SK-N-SH treated with all-trans-retinoic acid at 6 μM for 48 hours (cell line): ENCODE results near the gene RNASE11.

Experiments
- ARNTL ChIP-seq: fragments of 450-650 bp; formaldehyde crosslinking; IDR thresholded peaks from 2 replicates; pipeline ENCODE4 v1.5.0; 2020; ENCODE audit warnings: low read depth, mild to moderate bottlenecking, moderate library complexity, borderline replicate concordance
- CREB5 ChIP-seq: fragments of 250-450 bp; sonication (Bioruptor Pico); IDR thresholded peaks from 2 replicates; pipeline ENCODE4 v1.5.1; 2020; ENCODE audit warnings: low read depth, mild to moderate bottlenecking, moderate library complexity
- CSDC2 ChIP-seq: fragments of 250-450 bp; sonication (Bioruptor Pico); IDR thresholded peaks from 2 replicates; pipeline ENCODE4 v1.5.0; 2020; ENCODE audit warnings: mild to moderate bottlenecking, moderate library complexity
- ISL1 ChIP-seq: fragments of 250-450 bp; sonication (Bioruptor Pico); IDR thresholded peaks from 2 replicates; pipeline ENCODE4 v2.1.2; 2022; ENCODE audit warnings: mild to moderate bottlenecking, moderate library complexity
- OSR1 ChIP-seq: fragments of 250-450 bp; sonication (Bioruptor Pico); IDR thresholded peaks from 2 replicates; pipeline ENCODE4 v1.8.0; 2022; ENCODE audit warnings: moderate library complexity, mild to moderate bottlenecking, inconsistent platforms
- PATZ1 ChIP-seq: fragments of 250-450 bp; sonication (Bioruptor Pico); IDR thresholded peaks from 2 replicates; pipeline ENCODE4 v1.8.0; 2020; ENCODE audit warnings: mild to moderate bottlenecking, moderate library complexity, borderline replicate concordance
- POU6F1 ChIP-seq: fragments of 250-450 bp; sonication (Bioruptor Pico); IDR thresholded peaks from 2 replicates; pipeline ENCODE4 v1.8.0; 2021; ENCODE audit warnings: low read depth, mild to moderate bottlenecking, moderate library complexity, borderline replicate concordance
- SNAI2 ChIP-seq: fragments of 250-450 bp; sonication (Bioruptor Pico); IDR thresholded peaks from 2 replicates; pipeline ENCODE4 v1.5.0; 2020; ENCODE audit warnings: mild to moderate bottlenecking, moderate library complexity
- ZC3H10 ChIP-seq: fragments of 250-450 bp; sonication (Bioruptor Pico); IDR thresholded peaks from 2 replicates; pipeline ENCODE4 v1.5.1; 2021; ENCODE audit warnings: mild to moderate bottlenecking, moderate library complexity
- ZFP30 ChIP-seq: fragments of 450-650 bp; formaldehyde crosslinking; IDR thresholded peaks from 2 replicates; pipeline ENCODE4 v1.5.0; 2022; ENCODE audit warnings: mild to moderate bottlenecking, moderate library complexity
- ZNF70 ChIP-seq: fragments of 450-650 bp; formaldehyde crosslinking; IDR thresholded peaks from 2 replicates; pipeline ENCODE4 v1.5.0; 2020; ENCODE audit warnings: mild to moderate bottlenecking, moderate library complexity

- TF ChIP-seq ZC3H10 (CRISPR knock-in tag) (no peak), PATZ1 (CRISPR knock-in tag) (no peak), ZNF70 (CRISPR knock-in tag) (no peak), ZFP30 (CRISPR knock-in tag) (no peak), ISL1 (CRISPR knock-in tag) (no peak), CREB5 (no peak), OSR1 (CRISPR knock-in tag) (no peak), ARNTL (CRISPR knock-in tag) (no peak), SNAI2 (CRISPR knock-in tag) (no peak), POU6F1 (CRISPR knock-in tag) (no peak), CSDC2 (no peak)
These were observed 35.1 kb upstream of the RNASE11 start for GRCh38 chr14:20622816-20623291.
